T1000 (cell line): Measurements from ENCODE around the gene SLC17A5.
"Not testable (repeated sequence)": the region's sequence is repeated elsewhere in the genome, so short reads cannot be mapped to it uniquely, and the experiment has no call there.

Experiments used
- DNase-seq: peaks from one replicate; lab custom pipeline; 2025; ENCODE audit warnings: mixed read lengths; lab: John Stamatoyannopoulos, UW

Gene SLC17A5

DNA sequence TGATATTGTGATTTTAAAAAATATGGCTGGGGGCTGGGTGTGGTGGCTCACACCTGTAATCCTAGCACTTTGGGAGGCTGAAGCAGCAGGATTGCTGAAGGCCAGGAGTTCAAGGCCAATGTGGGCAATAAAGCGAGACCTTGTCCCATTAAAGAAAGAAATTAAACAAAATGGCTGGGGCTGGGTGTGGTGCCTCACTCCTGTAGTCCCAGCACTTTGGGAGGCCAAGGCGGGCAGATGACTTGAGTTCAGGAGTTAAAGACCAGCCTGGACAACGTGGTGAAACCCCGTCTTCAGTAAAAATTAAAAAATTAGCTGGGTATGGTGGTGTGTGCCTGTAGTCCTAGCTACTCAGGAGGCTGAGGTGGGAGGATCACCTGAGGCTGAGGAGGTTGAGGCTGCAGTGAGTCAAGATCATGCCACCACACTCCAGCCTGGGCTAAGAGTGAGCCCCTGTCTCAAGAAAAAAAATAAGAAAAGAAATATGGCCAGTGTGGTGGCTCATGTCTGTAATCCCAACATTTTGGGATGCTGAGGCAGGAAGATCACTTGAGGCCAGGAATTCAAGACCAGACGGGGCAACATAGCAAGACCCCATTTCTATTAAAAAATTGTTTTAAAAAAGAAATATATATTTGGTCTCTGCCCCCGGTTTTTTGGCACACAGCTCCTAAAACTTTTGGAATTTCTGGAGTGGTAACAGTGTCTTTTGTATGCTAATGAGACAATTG lies 39.8 kb downstream of the SLC17A5 start:
- DNase-seq, result no peak

DNA sequence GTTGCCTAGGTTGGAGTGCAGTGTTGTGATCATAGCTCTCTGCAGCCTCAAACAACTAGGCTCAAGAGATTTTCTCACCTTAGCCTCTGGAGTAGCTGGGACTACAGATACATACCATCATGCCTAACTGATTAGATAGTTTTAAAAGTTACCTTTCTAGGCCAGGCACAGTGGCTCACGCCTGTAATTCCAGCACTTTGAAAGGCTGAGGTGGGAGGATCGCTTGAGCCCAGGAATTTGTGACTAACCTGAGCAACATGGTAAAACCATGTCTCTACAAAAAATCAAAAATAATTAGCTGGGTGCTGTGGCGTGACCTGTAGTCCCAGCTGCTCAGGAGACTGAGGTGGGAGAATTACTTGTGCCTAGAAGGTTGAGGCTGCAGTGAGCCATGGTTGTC lies 41.2 kb downstream of the SLC17A5 start:
- DNase-seq, result no peak

DNA sequence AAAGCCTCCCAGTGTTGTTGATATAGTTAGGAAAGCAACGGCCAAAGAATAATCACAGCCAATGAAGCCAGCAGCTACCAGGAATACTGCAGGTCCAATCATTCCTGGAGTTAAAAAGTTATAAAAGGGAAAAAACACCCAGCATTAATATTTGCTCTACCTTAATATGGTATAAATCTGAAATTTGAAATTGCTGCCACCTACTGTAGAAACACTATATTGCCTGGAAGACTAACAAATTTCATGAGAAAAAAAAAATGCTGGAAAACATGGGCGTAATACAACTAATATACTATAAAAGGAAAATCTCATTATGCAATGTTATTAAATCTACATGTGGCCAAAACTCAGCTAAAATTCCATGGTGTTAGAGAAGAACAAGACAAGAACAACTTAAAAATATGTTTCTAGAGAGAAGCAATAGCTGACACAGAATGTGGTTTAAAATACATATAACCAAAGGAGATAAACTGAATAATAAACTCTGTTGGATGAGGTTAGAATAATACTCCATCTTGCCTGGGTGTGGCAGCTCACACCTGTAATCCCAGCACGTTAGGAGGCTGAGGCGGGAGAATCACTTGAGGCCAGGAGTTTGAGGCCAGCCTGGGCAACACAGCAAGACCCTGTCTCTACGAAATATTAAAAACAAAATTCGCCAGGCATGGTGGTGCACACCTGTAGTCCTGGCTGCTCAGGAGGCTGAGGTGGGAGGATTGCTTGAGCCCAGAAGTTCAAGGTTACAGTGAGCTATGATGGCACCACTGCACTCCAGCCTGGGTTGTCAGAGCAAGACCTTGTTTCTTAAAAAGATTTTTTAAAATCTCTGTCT lies 43.1 kb downstream of the SLC17A5 start:
- no peak for DNase-seq

DNA sequence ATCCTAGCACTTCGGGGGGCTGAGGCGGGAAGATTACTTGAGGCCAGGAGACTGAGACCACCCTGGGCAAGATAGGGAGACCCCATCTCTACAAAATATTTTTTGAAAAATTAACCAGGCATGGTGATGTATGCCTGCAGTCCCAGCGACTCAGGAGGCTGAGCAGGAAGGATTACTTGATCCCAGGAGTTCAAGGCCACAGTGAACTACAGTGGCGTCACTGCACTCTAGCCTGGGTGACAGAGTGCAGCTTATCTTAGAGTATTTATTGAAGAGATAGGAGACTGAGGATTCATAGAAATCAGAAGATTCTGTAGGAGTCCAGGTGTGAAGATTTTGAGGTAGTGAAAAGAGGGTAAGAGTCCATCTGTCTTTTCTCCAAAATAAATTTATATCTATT lies 45.0 kb downstream of the SLC17A5 start:
- no peak for DNase-seq

DNA sequence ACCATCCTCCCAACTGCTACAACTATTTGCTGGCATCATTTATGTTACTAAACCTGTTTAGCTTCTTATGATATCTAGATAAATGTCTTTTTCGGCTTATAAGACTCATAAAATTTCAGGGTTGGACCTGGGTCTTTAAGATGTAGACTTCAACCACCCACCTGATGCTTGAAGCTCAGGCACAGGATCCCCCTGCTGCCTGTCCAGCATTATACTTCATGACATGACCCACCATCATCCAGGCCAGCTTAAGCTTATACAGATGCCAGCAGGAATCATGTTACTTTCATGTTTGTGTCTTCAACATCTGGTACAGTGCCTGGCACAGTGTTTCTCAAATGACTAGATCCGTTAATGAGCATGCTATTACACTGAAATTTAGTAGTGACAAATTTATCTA lies 47.4 kb downstream of the SLC17A5 start:
- DNase-seq, result no peak

- DNase-seq, result no peak
These were observed 49.3 kb downstream of the SLC17A5 start for GRCh38 chr6:73604461-73604860.

- no peak for DNase-seq
These were observed 49.8 kb downstream of the SLC17A5 start for GRCh38 chr6:73604020-73604419.

DNA sequence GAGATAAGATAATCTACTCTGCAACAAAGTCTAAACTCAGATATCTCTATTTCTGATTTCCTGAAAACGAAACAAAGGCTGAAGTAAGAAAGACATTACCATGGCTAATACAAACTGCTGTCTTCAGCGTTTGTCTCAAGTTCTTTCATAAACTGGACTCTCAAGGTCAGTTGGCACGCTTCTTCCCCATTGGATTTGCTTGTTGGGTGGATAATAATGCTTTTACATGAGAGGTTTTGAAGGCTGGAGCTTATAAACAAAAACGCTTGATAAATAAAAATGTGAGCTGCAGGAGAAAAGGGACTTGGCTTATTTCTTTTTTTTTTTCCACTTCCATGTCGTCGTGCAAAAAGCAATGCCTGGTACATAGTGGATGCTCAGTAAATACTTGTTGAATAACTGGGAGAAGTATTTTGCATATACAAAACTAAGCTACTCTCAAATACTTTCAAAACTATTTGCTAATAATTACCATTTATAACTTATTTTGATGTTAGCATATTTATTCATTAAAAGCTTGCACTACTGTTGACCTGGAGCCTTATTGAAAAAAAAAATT lies 67.3 kb downstream of the SLC17A5 start:
- DNase-seq, result no peak

DNA sequence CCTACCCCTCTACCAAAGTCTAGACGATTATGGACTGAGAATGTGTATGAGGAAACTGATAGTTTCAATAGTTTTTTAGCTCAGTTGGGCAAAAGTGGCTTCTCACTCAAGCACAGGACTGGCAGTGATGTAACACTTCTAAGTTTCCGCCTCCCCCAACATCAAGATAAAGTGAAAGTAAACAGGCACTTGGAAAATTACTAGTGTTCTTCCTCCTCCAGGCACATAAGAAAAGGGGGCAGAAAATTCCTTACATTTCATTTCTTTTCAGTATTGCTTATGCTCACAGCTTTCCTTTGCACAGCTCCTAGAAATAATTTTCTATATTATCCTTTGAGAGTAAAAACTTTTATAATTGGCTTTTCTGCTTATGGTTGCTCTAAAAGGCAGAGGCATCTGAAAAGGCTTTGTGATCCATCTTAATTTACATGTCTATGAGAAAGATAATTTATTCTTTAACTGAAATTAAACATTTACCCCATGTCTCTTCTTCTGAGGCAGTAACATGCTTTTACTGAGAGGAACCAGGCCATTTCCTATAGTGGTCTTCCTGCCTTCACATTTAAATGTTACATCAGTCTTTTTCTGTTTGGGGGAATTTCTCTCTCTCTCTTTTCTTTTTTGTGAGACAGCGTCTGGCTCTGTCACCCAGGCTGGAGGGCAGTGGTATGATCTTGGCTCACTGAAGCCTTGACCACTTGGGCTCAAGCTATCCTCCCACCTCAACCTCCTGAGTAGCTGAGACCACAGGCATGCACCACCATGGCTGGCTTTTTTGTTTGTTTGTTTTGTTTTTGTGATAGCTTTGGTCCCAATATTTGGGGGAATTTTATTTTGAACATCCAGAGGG lies 68.0 kb downstream of the SLC17A5 start:
- no peak for DNase-seq

DNA sequence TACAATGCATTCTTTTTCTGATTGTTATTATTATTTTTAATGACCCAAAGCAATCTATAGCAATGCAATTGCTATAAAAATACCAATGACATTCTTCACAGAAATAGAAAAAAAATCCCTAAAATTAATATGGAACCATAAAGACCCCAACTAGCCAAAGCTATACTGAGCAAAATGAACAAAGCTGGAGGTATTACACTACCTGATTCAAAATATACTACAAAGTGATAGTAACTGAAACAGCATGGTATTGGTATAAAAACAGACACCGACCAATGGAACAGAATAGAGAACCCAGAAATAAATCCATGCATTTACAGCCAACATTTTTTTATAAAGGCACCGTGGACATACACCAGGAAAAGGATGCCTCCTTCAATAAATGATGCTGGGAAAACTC lies 72.5 kb downstream of the SLC17A5 start:
- DNase-seq, result no peak

- peak; percentile 89 for DNase-seq
These were observed 73.3 kb downstream of the SLC17A5 start for GRCh38 chr6:73580247-73581149.

- DNase-seq, result peak; percentile 73
These were observed 73.9 kb downstream of the SLC17A5 start for GRCh38 chr6:73579851-73580246.

GRCh38 chr6:73579389-73579788 lies 74.4 kb downstream of the SLC17A5 start:
- DNase-seq, result no peak

DNA sequence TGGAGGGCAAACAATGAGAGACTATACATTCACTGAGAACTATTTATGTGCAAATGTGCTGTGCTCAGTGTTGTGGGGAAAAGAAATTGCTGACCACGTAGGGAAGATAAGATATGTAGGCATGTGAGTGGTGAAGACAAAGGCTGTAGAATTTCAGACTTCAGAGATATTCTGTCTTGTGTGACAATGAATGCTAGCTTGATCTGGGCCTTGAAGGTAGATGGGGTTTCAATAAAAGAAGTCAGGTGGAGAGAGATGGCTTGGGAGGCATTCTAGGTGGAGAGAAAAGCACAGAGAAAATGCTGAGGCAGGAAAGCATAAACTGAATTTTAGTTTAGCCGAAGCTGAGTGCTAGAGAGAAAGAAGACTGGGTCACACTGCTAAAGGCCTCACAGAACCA lies 76.1 kb downstream of the SLC17A5 start:
- DNase-seq, result no peak

DNA sequence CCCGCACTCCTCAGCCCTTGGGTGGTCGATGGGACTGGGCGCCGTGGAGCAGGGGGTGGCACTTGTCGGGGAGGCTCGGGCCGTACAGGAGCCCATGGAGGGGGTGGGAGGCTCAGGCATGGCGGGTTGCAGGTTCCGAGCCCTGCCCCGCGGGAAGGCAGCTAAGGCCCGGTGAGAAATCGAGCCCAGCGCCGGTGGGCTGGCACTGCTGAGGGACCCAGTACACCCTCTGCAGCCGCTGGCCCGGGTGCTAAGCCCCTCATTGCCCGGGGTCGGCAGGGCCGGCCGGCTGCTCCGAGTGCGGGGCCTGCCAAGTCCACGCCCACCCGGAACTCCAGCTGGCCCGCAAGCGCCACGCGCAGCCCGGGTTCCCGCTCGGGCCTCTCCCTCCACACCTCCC lies 81.3 kb downstream of the SLC17A5 start:
- DNase-seq, result not testable (repeated sequence)

DNA sequence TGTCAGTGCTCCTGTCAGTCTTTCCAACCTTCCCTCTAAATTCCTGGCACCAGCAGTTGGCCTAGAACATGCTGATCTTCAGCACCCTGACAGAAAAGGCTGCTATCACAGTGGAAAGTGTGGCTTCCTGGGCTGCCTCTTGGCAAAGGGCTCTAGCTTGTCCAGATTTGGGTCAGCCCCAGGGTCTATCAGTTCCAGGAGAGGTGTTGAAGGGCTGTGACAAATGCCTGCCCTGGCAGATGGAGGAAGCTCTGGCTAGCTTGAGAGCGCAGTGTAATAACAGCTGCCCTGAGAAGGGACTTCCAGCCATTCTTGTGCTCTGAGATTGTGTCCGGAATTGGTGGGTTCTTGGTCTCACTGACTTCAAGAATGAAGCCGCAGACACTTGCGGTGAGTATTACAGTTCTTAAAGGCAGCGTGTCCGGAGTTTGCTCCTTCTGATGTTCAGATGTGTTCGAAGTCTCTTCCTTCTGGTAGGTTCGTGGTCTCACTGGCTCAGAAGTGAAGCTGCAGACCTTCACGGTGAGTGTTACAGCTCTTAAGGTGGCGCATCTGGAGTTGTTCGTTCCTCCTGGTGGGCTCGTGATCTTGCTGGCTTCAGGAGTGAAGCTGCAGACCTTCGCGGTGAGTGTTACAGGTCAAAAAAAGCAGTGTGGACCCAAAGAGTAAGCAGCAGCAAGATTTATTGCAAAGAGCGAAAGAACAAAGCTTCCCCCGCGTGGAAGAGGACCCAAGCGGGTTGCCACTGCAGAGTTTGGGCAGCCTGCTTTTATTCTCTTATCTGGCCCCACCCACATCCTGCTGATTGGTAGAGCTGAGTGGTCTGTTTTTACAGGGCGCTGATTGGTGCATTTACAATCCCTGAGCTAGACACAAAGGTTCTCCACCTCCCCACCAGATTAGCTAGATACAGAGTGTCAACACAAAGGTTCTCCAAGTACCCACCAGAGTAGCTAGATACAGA lies 82.3 kb downstream of the SLC17A5 start:
- DNase-seq, result not testable (repeated sequence)

GRCh38 chr6:73569121-73569520 lies 84.7 kb downstream of the SLC17A5 start:
- DNase-seq, result no peak

DNA sequence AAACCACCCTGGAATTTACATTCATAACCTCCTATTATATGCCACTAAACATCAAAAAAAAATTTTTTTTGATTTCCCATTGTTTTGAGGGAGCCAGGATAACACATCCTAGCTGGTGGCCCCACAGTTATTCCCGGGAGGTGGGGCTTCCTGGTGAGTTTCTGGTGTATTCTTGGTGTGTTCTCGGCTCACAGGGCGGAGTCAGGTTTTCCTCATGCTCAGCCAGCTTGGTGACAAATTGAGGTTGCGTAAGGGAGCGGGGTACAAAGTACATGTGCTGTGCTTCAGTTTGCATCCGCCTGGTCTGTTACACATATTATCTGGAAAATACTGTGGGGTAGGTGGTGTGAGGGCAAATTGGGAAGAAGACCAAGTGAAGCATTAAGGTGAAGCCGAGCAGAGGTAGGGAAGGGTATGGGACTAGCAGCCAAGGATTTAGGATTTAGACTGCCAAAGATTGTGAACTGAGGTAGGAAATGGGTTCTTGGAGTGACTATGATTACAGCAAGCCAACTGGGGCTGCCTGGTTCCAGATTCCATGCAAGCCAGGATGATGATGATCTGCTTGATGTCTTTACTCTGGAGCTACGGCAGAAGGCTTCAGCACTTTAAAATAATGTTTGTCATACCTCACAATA lies 86.7 kb downstream of the SLC17A5 start:
- DNase-seq, result peak; percentile 10

DNA sequence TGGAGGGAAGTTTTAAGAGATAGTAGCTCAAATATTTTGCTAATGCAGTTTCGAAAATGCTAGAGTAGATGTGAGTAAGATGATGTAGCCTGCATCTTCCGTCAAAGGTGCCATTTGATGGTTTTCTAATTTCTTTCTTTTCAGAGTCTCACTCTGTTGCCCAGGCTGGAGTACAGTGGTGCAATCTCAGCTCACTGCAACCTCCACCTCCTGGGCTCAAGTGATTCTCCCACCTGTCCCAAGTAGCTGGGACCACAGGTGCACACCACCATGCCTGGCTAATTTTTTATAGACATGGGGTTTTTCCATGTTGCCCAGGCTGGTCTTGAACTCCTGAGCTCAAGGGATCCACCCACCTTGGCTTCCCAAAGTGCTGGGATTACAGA lies 87.3 kb downstream of the SLC17A5 start:
- not testable (repeated sequence) for DNase-seq
